Measurements from ENCODE around the gene CRTC3. TPM values are rescaled to one million over a fixed set of nuclear protein-coding genes. Genes with fewer than 3 reads are reported as not detected.

Gene CRTC3
- total and polyA plus RNA-seq, 2 of the 13 experiments (the other 11 are each of a cell fraction or from before 2014, with no cell fraction given): 8.4 to 11.8 TPM

- TF ChIP-seq AGO2 (optimal IDR thresholded peaks at IDR 0.05; ENCODE audit: low read depth, low read length) (no peak), ZNF549 (CRISPR knock-in tag; IDR thresholded peaks at IDR 0.05) (no peak), ZNF564 (CRISPR knock-in tag; IDR thresholded peaks at IDR 0.05) (0 out of 2 replicates have a peak, but pooled peaks have one; percentile 49), RBM39 (IDR thresholded peaks at IDR 0.05; ENCODE audit: low read depth, low read length, poor library complexity, severe bottlenecking) (peak; percentile 15), ZNF563 (CRISPR knock-in tag; IDR thresholded peaks at IDR 0.05) (peak; percentile 72), TAF1 (CRISPR knock-in tag; IDR thresholded peaks at IDR 0.05) (0 out of 2 replicates have a peak, but pooled peaks have one; percentile 1), ZFP91 (CRISPR knock-in tag; IDR thresholded peaks at IDR 0.05; ENCODE audit: borderline replicate concordance) (peak; percentile 7; the same call in 1 of the 2 replicates), TCF12 (IDR thresholded peaks at IDR 0.05) (no peak), TCF12 (CRISPR knock-in tag; IDR thresholded peaks at IDR 0.05) (peak; percentile 15; the same call in 1 of the 2 replicates), ZNF746 (CRISPR knock-in tag; IDR thresholded peaks at IDR 0.05) (0 out of 2 replicates have a peak, but pooled peaks have one; percentile 13), DMAP1 (CRISPR knock-in tag; IDR thresholded peaks at IDR 0.05) (0 out of 2 replicates have a peak, but pooled peaks have one; percentile 9), UBTF (CRISPR knock-in tag; IDR thresholded peaks at IDR 0.05) (peak; percentile 82), ZNF891 (CRISPR knock-in tag; IDR thresholded peaks at IDR 0.05) (peak; percentile 25; the same call in 1 of the 2 replicates), ZFX (CRISPR knock-in tag; IDR thresholded peaks at IDR 0.05; ENCODE audit: low read depth) (peak; percentile 84)
Observed at GRCh38 chr15:90529371-90530249, at the start of gene CRTC3 (continued).
